Ectodermal cell (in vitro differentiated cells): ENCODE results near the gene RNFT2.
"Not testable (repeated sequence)": the region's sequence is repeated elsewhere in the genome, so short reads cannot be mapped to it uniquely, and the experiment has no call there.

Experiments
- H3K27ac ChIP-seq: 2 replicates; pipeline ENCODE4 v1.7.0; 2013; ENCODE audit warnings: mild to moderate bottlenecking, low read depth, low read length; ENCODE audit not compliant: insufficient read depth, poor library complexity, severe bottlenecking
- H3K27me3 ChIP-seq: 2 replicates; pipeline ENCODE4 v1.7.0; 2013; ENCODE audit warnings: mild to moderate bottlenecking, low read length; ENCODE audit not compliant: insufficient read depth, control insufficient read depth, poor library complexity, severe bottlenecking
- H3K36me3 ChIP-seq: one replicate; pipeline ENCODE4 v1.7.0; 2013; ENCODE audit warnings: low read length; ENCODE audit not compliant: control insufficient read depth, insufficient read depth
- H3K4me1 ChIP-seq: one replicate; pipeline ENCODE4 v1.7.0; 2013; ENCODE audit warnings: low read length; ENCODE audit not compliant: control insufficient read depth, insufficient read depth
- H3K4me3 ChIP-seq: 2 replicates; pipeline ENCODE4 v1.7.0; 2013; ENCODE audit warnings: low read depth, low read length, control low read depth; ENCODE audit not compliant: insufficient read depth
- H3K9me3 ChIP-seq: 2 replicates; pipeline ENCODE4 v1.7.0; 2013; ENCODE audit warnings: mild to moderate bottlenecking, low read length, moderate library complexity; ENCODE audit not compliant: control insufficient read depth
- WGBS, 2 experiments: methylation state at CpG; one replicate each; pipeline ENCODE4 v1.1.7; 2013; ENCODE audit warnings: missing lambda C conversion rate in 2 of 2; 5-methylcytosine and 5-hydroxymethylcytosine counted together

The RNFT2 gene

GRCh38 chr12:116745554-116745953 is 7.4 kb downstream of the RNFT2 start:
- peaks cover 4% of the 10 kb centered on the region for H3K36me3 ChIP-seq
- 89 to 95% methylated on average over 4 of the region's 4 CpGs for WGBS, 2 experiments
- no peak overlapping the region for H3K4me3 ChIP-seq
- no peaks in the 10 kb centered on the region for H3K9me3 ChIP-seq
- no peaks in the 10 kb centered on the region for H3K4me1 ChIP-seq
- no peak overlapping the region for H3K27ac ChIP-seq
- H3K27me3 ChIP-seq: no peaks in the 10 kb centered on the region

DNA sequence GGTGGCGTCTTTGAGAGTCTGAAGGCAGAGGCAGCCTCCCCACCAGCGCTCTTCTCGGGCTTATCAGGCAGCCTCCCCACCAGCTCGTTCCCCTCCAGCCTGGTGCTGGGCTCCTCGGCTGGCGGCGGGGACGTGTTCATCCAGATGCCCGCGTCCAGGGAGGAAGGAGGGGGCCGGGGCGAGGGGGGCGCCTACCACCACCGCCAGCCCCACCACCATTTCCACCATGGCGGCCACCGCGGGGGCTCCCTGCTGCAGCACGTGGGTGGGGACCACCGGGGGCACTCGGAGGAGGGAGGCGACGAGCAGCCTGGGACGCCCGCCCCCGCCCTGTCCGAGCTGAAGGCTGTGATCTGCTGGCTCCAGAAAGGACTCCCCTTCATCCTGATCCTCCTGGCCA is 11.8 kb downstream of the RNFT2 start:
- Histone ChIP-seq H3K27me3 (no peaks in the 10 kb centered on the region), H3K27ac (no peak overlapping the region), H3K36me3 (peaks cover 9% of the 10 kb centered on the region), H3K9me3 (no peaks in the 10 kb centered on the region), H3K4me1 (no peaks in the 10 kb centered on the region), H3K4me3 (no peak overlapping the region)
- WGBS, 2 experiments: 94 to 96% methylated on average over 26 of the region's 26 CpGs

- Histone ChIP-seq H3K4me1 (no peaks in the 10 kb centered on the region), H3K27me3 (no peaks in the 10 kb centered on the region), H3K27ac (no peak overlapping the region), H3K36me3 (peaks cover 9% of the 10 kb centered on the region), H3K4me3 (no peak overlapping the region), H3K9me3 (no peaks in the 10 kb centered on the region)
- WGBS, 2 experiments: 94 to 98% methylated on average over 4 of the region's 4 CpGs
Measured at GRCh38 chr12:116750298-116750697, 12.2 kb downstream of the RNFT2 start.

GRCh38 chr12:116754097-116754496 is 16.0 kb downstream of the RNFT2 start:
- H3K4me3 ChIP-seq, H3K27ac ChIP-seq, H3K9me3 ChIP-seq, H3K4me1 ChIP-seq, H3K27me3 ChIP-seq, H3K36me3 ChIP-seq: not testable (repeated sequence)
- WGBS, 2 experiments: 83 to 94% methylated on average over 5 of the region's 5 CpGs

- H3K4me3 ChIP-seq, H3K4me1 ChIP-seq, H3K9me3 ChIP-seq, H3K27ac ChIP-seq, H3K36me3 ChIP-seq, H3K27me3 ChIP-seq: not testable (repeated sequence)
- no CpG with 5 or more reads among the region's 1 CpG for WGBS, 2 experiments
Measured at GRCh38 chr12:116754783-116755182, 16.7 kb downstream of the RNFT2 start.

- H3K27me3 ChIP-seq: no peaks in the 10 kb centered on the region
- H3K9me3 ChIP-seq: no peaks in the 10 kb centered on the region
- WGBS, 2 experiments: 89 to 93% methylated on average over 22 of the region's 22 CpGs
- H3K4me3 ChIP-seq: no peak overlapping the region
- H3K4me1 ChIP-seq: no peaks in the 10 kb centered on the region
- H3K36me3 ChIP-seq: no peaks in the 10 kb centered on the region
- no peak overlapping the region for H3K27ac ChIP-seq
Measured at GRCh38 chr12:116759783-116760621, 21.9 kb downstream of the RNFT2 start.

GRCh38 chr12:116760622-116761020 is 22.5 kb downstream of the RNFT2 start:
- H3K36me3 ChIP-seq: peaks cover 3% of the 10 kb centered on the region
- H3K4me1 ChIP-seq: no peaks in the 10 kb centered on the region
- no peak overlapping the region for H3K27ac ChIP-seq
- H3K4me3 ChIP-seq: no peak overlapping the region
- no peaks in the 10 kb centered on the region for H3K27me3 ChIP-seq
- H3K9me3 ChIP-seq: no peaks in the 10 kb centered on the region
- WGBS, 2 experiments: 92 to 95% methylated on average over 11 of the region's 11 CpGs

GRCh38 chr12:116761499-116761898 is 23.4 kb downstream of the RNFT2 start:
- no peaks in the 10 kb centered on the region for H3K9me3 ChIP-seq
- no peak overlapping the region for H3K4me3 ChIP-seq
- peaks cover 4% of the 10 kb centered on the region for H3K36me3 ChIP-seq
- no peaks in the 10 kb centered on the region for H3K4me1 ChIP-seq
- H3K27ac ChIP-seq: no peak overlapping the region
- 91 to 94% methylated on average over 4 of the region's 4 CpGs for WGBS, 2 experiments
- H3K27me3 ChIP-seq: no peaks in the 10 kb centered on the region

- H3K4me1 ChIP-seq: no peaks in the 10 kb centered on the region
- H3K27ac ChIP-seq: no peak overlapping the region
- no peak overlapping the region for H3K4me3 ChIP-seq
- 93 to 95% methylated on average over 5 of the region's 5 CpGs for WGBS, 2 experiments
- peaks cover 10% of the 10 kb centered on the region for H3K36me3 ChIP-seq
- no peaks in the 10 kb centered on the region for H3K9me3 ChIP-seq
- H3K27me3 ChIP-seq: no peaks in the 10 kb centered on the region
Measured at GRCh38 chr12:116765271-116765670, 27.2 kb downstream of the RNFT2 start.

DNA sequence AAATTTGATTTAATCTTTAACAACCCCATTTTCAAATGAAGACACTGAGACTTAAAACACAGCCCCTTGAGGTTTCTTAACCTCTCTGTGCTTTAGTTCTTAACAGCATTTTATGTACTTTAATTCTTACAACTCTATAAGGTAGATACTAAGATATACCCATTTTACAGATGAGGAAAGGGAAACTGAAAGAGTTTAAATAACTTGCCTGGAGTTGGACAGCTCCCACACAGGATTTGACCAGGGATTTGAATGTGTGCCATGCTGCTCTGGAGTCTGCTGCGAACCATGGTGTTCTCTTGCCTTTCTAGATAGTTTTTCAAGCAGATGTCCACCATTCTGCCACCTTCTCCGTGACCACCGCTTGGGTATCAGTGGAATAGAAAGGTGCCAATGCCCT is 28.2 kb downstream of the RNFT2 start:
- Histone ChIP-seq H3K9me3 (no peaks in the 10 kb centered on the region), H3K27me3 (no peaks in the 10 kb centered on the region), H3K4me1 (no peaks in the 10 kb centered on the region), H3K27ac (no peak overlapping the region), H3K4me3 (no peak overlapping the region), H3K36me3 (peaks cover 14% of the 10 kb centered on the region)
- 93 to 95% methylated on average over 3 of the region's 3 CpGs for WGBS, 2 experiments
